Endodermal cell (in vitro differentiated cells): ENCODE results near the gene CHODL. TPM values are rescaled to one million over a fixed set of nuclear protein-coding genes. Genes with fewer than 3 reads are reported as not detected.

Source experiments
- DNase-seq: peaks from one replicate; pipeline ENCODE4 v3.0.0-alpha.2; 2017
- H3K27ac ChIP-seq: 2 replicates; pipeline ENCODE4 v1.5.1; 2013; ENCODE audit warnings: mild to moderate bottlenecking, low read depth, low read length, moderate library complexity
- H3K27me3 ChIP-seq: 2 replicates; pipeline ENCODE4 v1.6.1; 2013; ENCODE audit warnings: mild to moderate bottlenecking, low read length, moderate library complexity; ENCODE audit not compliant: insufficient read depth, control insufficient read depth, poor library complexity, severe bottlenecking
- H3K36me3 ChIP-seq: 2 replicates; pipeline ENCODE4 v1.7.0; 2013; ENCODE audit warnings: mild to moderate bottlenecking, low read length, moderate library complexity; ENCODE audit not compliant: control insufficient read depth, insufficient read depth
- H3K4me1 ChIP-seq: one replicate; pipeline ENCODE4 v1.7.0; 2013; ENCODE audit warnings: low read length; ENCODE audit not compliant: control insufficient read depth, insufficient read depth
- H3K4me3 ChIP-seq: 2 replicates; pipeline ENCODE4 v1.5.1; 2013; ENCODE audit warnings: mild to moderate bottlenecking, low read length, moderate library complexity
- H3K9ac ChIP-seq: 2 replicates; pipeline ENCODE4 v1.6.1; 2013; ENCODE audit warnings: mild to moderate bottlenecking, low read length, moderate library complexity; ENCODE audit not compliant: poor library complexity, severe bottlenecking; ENCODE audit errors: extremely low read depth
- H3K9me3 ChIP-seq: 2 replicates; pipeline ENCODE4 v1.6.1; 2013; ENCODE audit warnings: mild to moderate bottlenecking, low read length, moderate library complexity; ENCODE audit not compliant: control insufficient read depth
- H3K27ac Mint-ChIP-seq: 2 replicates; pipeline ENCODE4 v1.8.0; 2020; ENCODE audit warnings: mixed read lengths
- H3K27me3 Mint-ChIP-seq: 2 replicates; pipeline ENCODE4 v1.8.0; 2021; ENCODE audit warnings: mild to moderate bottlenecking, mixed read lengths; ENCODE audit not compliant: insufficient read depth
- H3K36me3 Mint-ChIP-seq: 2 replicates; pipeline ENCODE4 v1.8.0; 2020; ENCODE audit warnings: low read depth, mixed read lengths
- H3K4me1 Mint-ChIP-seq: 2 replicates; pipeline ENCODE4 v1.8.0; 2020; ENCODE audit warnings: mixed read lengths
- H3K4me3 Mint-ChIP-seq: 2 replicates; pipeline ENCODE4 v1.8.0; 2020; ENCODE audit warnings: mild to moderate bottlenecking, moderate library complexity, mixed read lengths
- H3K9me3 Mint-ChIP-seq: 2 replicates; pipeline ENCODE4 v1.8.0; 2020; ENCODE audit warnings: mild to moderate bottlenecking, mixed read lengths
- CTCF ChIP-seq: fragments of 200-600 bp; sonication (generic); conservative IDR thresholded peaks from 2 replicates; pipeline ENCODE4 v1.5.0; 2021; ENCODE audit warnings: antibody characterized with exemption, mild to moderate bottlenecking
- WGBS, 2 experiments: methylation state at CpG; one replicate each; pipeline versions ENCODE4 v1.1.5 to v1.1.7; 2013; ENCODE audit warnings: missing lambda C conversion rate in 2 of 2, mixed read lengths in 1 of 2; ENCODE audit not compliant: insufficient coverage in 1 of 2, insufficient read length in 1 of 2; 5-methylcytosine and 5-hydroxymethylcytosine counted together
- total RNA-seq, 2 donors: library from RNA; stranded (reverse); fragmentation: NEBNext Ultra II Directional in 1 of 2; extraction: Animal tissue kit (Norgen Biotek cat#: 25700) in 1 of 2; gene quantifications; 2 replicates in 1 of 2; 3 replicates in 1 of 2; pipeline ENCODE4 v1.2.1, GENCODE V29; 2021

CHODL gene
- total RNA-seq, 2 donors from 2014 or later: 2.2 to 4.2 TPM

DNA sequence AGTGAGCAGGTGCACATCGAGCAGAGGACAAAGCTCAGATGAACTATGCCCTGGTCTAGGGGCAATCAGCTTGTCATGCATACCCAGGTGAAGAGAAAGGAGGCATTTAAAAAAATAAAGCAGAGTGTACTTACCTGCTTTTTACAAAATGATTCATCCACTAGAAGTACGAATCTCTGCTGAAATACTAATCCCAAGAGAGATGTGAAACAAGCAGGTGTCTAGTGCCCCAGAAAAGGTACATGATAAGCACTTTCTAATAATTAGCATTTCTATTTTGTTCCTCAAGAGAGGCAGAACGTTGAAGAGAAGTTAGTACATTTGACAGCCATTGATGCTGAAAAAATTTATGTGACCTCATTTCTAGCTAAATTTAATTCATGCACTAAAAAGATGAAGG lies 31.1 kb downstream of the CHODL start:
- no peaks in the 10 kb centered on the region for H3K36me3 ChIP-seq
- Mint-ChIP-seq H3K4me3 (no peak overlapping the region), H3K4me1 (no peaks in the 10 kb centered on the region), H3K36me3 (no peaks in the 10 kb centered on the region), H3K27ac (no peak overlapping the region), H3K9me3 (peaks cover 2% of the 10 kb centered on the region), H3K27me3 (no peaks in the 10 kb centered on the region)
- no peak overlapping the region for H3K27ac ChIP-seq
- H3K4me1 ChIP-seq: no peaks in the 10 kb centered on the region
- H3K9me3 ChIP-seq: no peaks in the 10 kb centered on the region
- H3K4me3 ChIP-seq: no peak overlapping the region
- no peaks in the 10 kb centered on the region for H3K27me3 ChIP-seq
- 80 to 86% methylated on average over 2 to 3 of the region's 3 CpGs for WGBS, 2 experiments
- no peak for TF ChIP-seq CTCF
- H3K9ac ChIP-seq: no peak overlapping the region
- no peak for DNase-seq

GRCh38 chr21:18285379-18285778 lies 40.7 kb downstream of the CHODL start:
- no peaks in the 10 kb centered on the region for H3K9me3 ChIP-seq
- peaks cover 2% of the 10 kb centered on the region for H3K9me3 Mint-ChIP-seq
- no peak overlapping the region for H3K4me3 ChIP-seq
- no peak for TF ChIP-seq CTCF
- no peak overlapping the region for H3K27ac Mint-ChIP-seq
- no peaks in the 10 kb centered on the region for H3K36me3 Mint-ChIP-seq
- no peaks in the 10 kb centered on the region for H3K4me1 ChIP-seq
- H3K27ac ChIP-seq: no peak overlapping the region
- 83 to 88% methylated on average over 2 to 4 of the region's 4 CpGs for WGBS, 2 experiments
- no peaks in the 10 kb centered on the region for H3K27me3 ChIP-seq
- H3K27me3 Mint-ChIP-seq: no peaks in the 10 kb centered on the region
- no peaks in the 10 kb centered on the region for H3K36me3 ChIP-seq
- H3K4me1 Mint-ChIP-seq: no peaks in the 10 kb centered on the region
- no peak overlapping the region for H3K9ac ChIP-seq
- DNase-seq: no peak
- no peak overlapping the region for H3K4me3 Mint-ChIP-seq

DNA sequence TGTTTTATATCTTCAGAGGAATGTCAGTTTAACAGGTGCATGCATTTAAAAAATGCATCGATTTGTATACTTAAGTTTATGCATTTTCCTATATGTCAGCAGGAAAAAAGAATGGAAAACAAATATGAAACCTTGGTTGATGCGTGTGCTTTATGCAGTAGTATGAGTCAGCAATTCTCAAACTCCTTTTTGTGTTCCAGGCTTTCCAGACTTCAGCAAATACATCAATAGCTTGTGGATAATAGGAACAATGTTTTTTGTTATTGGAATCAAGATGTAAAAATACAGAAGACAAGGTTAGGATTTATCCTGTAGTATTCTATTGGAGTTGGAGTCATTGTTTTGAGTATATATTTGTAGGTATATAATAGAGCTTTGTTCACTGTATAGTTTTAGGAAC lies 45.2 kb downstream of the CHODL start:
- no peak overlapping the region for H3K9ac ChIP-seq
- no peak for TF ChIP-seq CTCF
- Mint-ChIP-seq H3K27me3 (no peaks in the 10 kb centered on the region), H3K36me3 (no peaks in the 10 kb centered on the region), H3K9me3 (no peaks in the 10 kb centered on the region), H3K4me3 (no peak overlapping the region), H3K27ac (no peak overlapping the region), H3K4me1 (peaks cover 5% of the 10 kb centered on the region)
- H3K27me3 ChIP-seq: no peaks in the 10 kb centered on the region
- DNase-seq: no peak
- no peak overlapping the region for H3K4me3 ChIP-seq
- no peaks in the 10 kb centered on the region for H3K36me3 ChIP-seq
- 86 to 90% methylated on average over 1 to 2 of the region's 2 CpGs for WGBS, 2 experiments
- no peaks in the 10 kb centered on the region for H3K4me1 ChIP-seq
- H3K27ac ChIP-seq: no peak overlapping the region
- H3K9me3 ChIP-seq: no peaks in the 10 kb centered on the region
